DND-41 (cell line): Measurements from ENCODE around the gene ITGAV.

ENCODE experiments used
- ATAC-seq: fragments of 200-7000 bp; cut with Tn5 transposase; 3 replicates; pipeline ENCODE4 v1.9.1; 2021; ENCODE audit warnings: low read depth; ENCODE audit not compliant: insufficient read depth
- DNase-seq: peaks from one replicate; pipeline ENCODE4 v3.0.0-alpha.2; 2020
- H2AFZ ChIP-seq: 2 replicates; pipeline ENCODE4 v1.6.0; 2012; ENCODE audit warnings: low read depth, low read length
- H3K27ac ChIP-seq: 2 replicates; pipeline ENCODE4 v1.5.1; 2012; ENCODE audit warnings: low read length, inconsistent platforms
- H3K27me3 ChIP-seq: fragments of 200-600 bp; sonication (generic); 2 replicates; pipeline ENCODE4 v1.6.0; 2012; ENCODE audit warnings: low read length, mild to moderate bottlenecking, inconsistent platforms; ENCODE audit not compliant: insufficient read depth, poor library complexity
- H3K36me3 ChIP-seq: 2 replicates; pipeline ENCODE4 v1.5.1; 2012; ENCODE audit warnings: low read length, inconsistent platforms; ENCODE audit not compliant: insufficient read depth
- H3K4me1 ChIP-seq: 2 replicates; pipeline ENCODE4 v1.5.1; 2012; ENCODE audit warnings: mild to moderate bottlenecking, low read length; ENCODE audit not compliant: insufficient read depth
- H3K4me2 ChIP-seq: 2 replicates; pipeline ENCODE4 v1.6.0; 2012; ENCODE audit warnings: mild to moderate bottlenecking, moderate library complexity, low read length, inconsistent platforms; ENCODE audit not compliant: insufficient read depth
- H3K4me3 ChIP-seq, 2 experiments: fragments of 200-600 bp in 1 of 2; shearing (Covaris generic) in 1 of 2; 2 replicates each; pipeline ENCODE4 v1.5.1; 2012 to 2016; ENCODE audit warnings: inconsistent platforms in 2 of 2, low read length in 2 of 2, mild to moderate bottlenecking in 2 of 2, low read depth in 1 of 2, moderate library complexity in 1 of 2
- H3K79me2 ChIP-seq: 2 replicates; pipeline ENCODE4 v1.6.0; 2012; ENCODE audit warnings: low read length, inconsistent platforms; ENCODE audit not compliant: insufficient read depth
- H3K9ac ChIP-seq: 2 replicates; pipeline ENCODE4 v1.6.0; 2012; ENCODE audit warnings: low read depth, mild to moderate bottlenecking, inconsistent platforms, low read length, moderate library complexity
- H3K9me3 ChIP-seq: 2 replicates; pipeline ENCODE4 v1.5.1; 2012; ENCODE audit warnings: low read length, moderate library complexity, mild to moderate bottlenecking, inconsistent platforms; ENCODE audit not compliant: insufficient read depth, severe bottlenecking
- H4K20me1 ChIP-seq: 2 replicates; pipeline ENCODE4 v1.6.0; 2012; ENCODE audit warnings: low read length; ENCODE audit not compliant: insufficient read depth
- EZH2 ChIP-seq: IDR thresholded peaks from 3 replicates; pipeline ENCODE4 v1.6.1; 2012; ENCODE audit warnings: borderline replicate concordance, low read depth, mild to moderate bottlenecking, moderate library complexity, low read length, inconsistent platforms; ENCODE audit not compliant: severe bottlenecking
- TF ChIP-seq, protein P1 (sequence below): IDR thresholded peaks from 2 replicates; pipeline ENCODE4 v1.5.1; 2012; ENCODE audit warnings: borderline replicate concordance, low read length, moderate library complexity, mild to moderate bottlenecking; ENCODE audit not compliant: poor library complexity, severe bottlenecking; ENCODE audit errors: extremely low read depth

The ITGAV gene

DNA sequence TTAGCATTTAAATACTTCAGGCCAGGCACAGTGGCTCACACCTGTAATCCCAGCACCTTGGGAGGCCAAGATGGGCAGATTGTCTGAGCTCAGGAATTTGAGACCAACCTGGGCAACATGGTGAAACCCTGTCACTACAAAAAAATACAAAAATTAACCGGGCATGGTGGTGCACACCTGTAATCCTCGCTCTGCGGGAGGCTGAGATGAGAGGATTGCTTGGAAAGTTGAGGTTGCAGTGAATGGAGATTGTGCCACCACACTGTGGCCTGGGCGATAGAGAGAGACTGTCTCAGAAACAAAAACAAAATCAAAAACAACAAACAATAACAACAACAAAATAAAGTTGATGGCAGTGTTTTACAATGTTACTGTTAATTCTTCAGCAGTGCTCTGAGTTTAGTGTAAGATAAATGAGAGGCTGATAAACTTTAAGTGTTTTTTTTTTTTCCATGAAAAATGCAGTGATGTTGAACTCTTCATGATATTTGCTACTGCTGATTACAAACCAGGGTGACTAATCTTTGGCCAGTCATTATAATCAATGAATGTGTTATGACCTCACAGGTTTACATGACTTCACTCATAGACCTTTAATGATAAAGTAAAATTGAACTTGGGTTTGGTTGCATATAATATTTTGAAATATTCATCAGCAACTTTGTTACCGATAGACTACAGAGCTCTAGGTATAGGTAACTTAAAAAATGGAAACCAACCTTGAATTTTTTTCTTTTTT lies 2.5 kb downstream of the ITGAV start:
- TF ChIP-seq, protein P1, sequence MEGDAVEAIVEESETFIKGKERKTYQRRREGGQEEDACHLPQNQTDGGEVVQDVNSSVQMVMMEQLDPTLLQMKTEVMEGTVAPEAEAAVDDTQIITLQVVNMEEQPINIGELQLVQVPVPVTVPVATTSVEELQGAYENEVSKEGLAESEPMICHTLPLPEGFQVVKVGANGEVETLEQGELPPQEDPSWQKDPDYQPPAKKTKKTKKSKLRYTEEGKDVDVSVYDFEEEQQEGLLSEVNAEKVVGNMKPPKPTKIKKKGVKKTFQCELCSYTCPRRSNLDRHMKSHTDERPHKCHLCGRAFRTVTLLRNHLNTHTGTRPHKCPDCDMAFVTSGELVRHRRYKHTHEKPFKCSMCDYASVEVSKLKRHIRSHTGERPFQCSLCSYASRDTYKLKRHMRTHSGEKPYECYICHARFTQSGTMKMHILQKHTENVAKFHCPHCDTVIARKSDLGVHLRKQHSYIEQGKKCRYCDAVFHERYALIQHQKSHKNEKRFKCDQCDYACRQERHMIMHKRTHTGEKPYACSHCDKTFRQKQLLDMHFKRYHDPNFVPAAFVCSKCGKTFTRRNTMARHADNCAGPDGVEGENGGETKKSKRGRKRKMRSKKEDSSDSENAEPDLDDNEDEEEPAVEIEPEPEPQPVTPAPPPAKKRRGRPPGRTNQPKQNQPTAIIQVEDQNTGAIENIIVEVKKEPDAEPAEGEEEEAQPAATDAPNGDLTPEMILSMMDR = no peak
- TF ChIP-seq EZH2 = no peak
- H3K9ac ChIP-seq = no peak overlapping the region
- no peak overlapping the region for H2AFZ ChIP-seq
- H4K20me1 ChIP-seq = no peaks in the 10 kb centered on the region
- no peak overlapping the region for H3K4me3 ChIP-seq
- H3K9me3 ChIP-seq = no peaks in the 10 kb centered on the region
- H3K27ac ChIP-seq = no peak overlapping the region
- DNase-seq (no peak), ATAC-seq (no peak)
- peaks cover 29% of the 10 kb centered on the region for H3K4me1 ChIP-seq
- no peaks in the 10 kb centered on the region for H3K27me3 ChIP-seq
- no peaks in the 10 kb centered on the region for H3K36me3 ChIP-seq
- H3K4me2 ChIP-seq = peak overlapping the region; percentile 23; the same call in 1 of the 2 replicates
- peaks cover 16% of the 10 kb centered on the region for H3K79me2 ChIP-seq

GRCh38 chr2:186593523-186593922 lies 3.7 kb downstream of the ITGAV start:
- ATAC-seq (no peak), DNase-seq (no peak)
- Histone ChIP-seq H3K4me1 (peaks cover 29% of the 10 kb centered on the region), H2AFZ (no peak overlapping the region), H3K36me3 (no peaks in the 10 kb centered on the region), H3K4me3 (no peak overlapping the region), H3K9me3 (no peaks in the 10 kb centered on the region), H3K4me2 (no peak overlapping the region), H3K27me3 (no peaks in the 10 kb centered on the region), H3K9ac (no peak overlapping the region), H3K27ac (no peak overlapping the region), H4K20me1 (no peaks in the 10 kb centered on the region), H3K79me2 (peaks cover 16% of the 10 kb centered on the region)
- no peak for TF ChIP-seq EZH2
- TF ChIP-seq, protein P1 = no peak

DNA sequence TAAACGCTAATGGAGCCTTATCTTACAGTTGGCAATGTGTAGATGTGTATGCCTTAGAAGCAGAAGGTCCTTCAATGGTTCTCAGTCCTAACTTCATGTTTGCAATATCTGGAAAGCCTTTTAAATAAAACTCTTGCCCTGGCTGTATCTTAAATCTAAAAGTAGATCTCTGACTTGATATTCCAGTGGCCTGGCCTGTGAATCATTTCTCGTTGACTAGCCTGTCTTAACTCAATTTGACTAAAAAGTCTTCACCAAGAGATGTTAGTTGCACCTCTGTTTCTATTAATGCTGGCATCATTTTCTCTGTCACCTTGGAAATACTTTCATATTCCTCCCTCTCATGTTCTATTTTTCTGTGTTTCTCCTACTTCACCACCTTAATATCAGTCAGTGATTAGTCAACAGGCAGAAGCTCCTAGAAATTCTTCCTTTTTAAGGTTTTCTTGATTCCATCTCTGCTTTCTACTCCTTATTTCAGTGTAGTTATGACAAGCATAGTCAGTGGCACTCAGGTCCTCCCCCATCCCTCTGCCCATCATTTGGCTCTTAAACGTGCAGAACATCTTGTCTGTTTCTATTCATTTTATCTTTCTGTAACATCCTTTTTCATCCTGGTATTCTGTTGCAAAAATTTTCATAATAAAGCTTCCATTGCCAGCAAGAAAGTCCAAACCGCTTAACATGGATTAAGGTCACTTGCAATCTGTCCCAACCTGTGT lies 4.3 kb downstream of the ITGAV start:
- Histone ChIP-seq H3K9ac (no peak overlapping the region), H4K20me1 (no peaks in the 10 kb centered on the region), H3K27me3 (no peaks in the 10 kb centered on the region), H3K79me2 (peaks cover 16% of the 10 kb centered on the region), H3K9me3 (no peaks in the 10 kb centered on the region), H3K36me3 (no peaks in the 10 kb centered on the region), H3K27ac (no peak overlapping the region), H3K4me3 (no peak overlapping the region), H2AFZ (no peak overlapping the region), H3K4me1 (peaks cover 23% of the 10 kb centered on the region), H3K4me2 (no peak overlapping the region)
- no peak for TF ChIP-seq EZH2
- TF ChIP-seq, protein P1 = no peak
- no peak for DNase-seq
- no peak for ATAC-seq
